Fibroblast of upper back skin (primary cell): Measurements from ENCODE around the gene ECE2.
A peak's percentile ranks its signal among the peaks of the same experiment; 100 is the strongest.

Experiments used
- DNase-seq: peaks from one replicate; pipeline ENCODE4 v3.0.0-alpha.2; 2013

Gene ECE2

GRCh38 chr3:184275961-184276910, at the start of gene ECE2:
TSS of gene ECE2 (plus strand) at chr3:184276022. CDS start at chr3:184276154, 132 bp downstream.
- no peak for DNase-seq

DNA sequence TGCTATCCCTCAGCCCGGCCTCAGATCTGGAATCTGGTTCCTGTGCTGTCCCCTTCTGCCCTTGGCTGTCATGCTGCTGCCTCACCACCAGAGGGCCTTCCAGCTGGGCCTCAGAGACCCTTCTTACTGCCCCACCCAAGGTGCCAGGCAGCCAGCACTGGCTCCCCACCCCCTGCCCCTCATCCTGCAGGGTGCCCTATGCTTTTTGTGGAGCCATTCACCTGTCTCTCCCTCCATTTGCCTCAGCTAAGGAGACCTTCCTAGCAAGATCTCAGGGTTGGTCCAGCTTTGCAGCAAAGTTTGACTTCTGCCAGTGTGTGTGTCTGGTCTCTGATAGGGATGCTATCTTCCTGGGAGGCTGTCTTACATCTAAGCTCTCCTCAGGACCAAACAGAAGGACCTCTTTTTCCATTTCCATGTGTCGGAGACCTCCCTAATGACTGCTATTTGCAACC, 48.3 kb upstream of the ECE2 start:
- DNase-seq, result peak; percentile 18

- DNase-seq, result no peak
These were observed 47.3 kb upstream of the ECE2 start for GRCh38 chr3:184228376-184229137.

GRCh38 chr3:184229394-184230080, 46.3 kb upstream of the ECE2 start, which contains the start of gene VWA5B2:
TSS of gene VWA5B2 (plus strand) at chr3:184229585. CDS start at chr3:184230529, 944 bp downstream.
- DNase-seq, result peak; percentile 22

DNA sequence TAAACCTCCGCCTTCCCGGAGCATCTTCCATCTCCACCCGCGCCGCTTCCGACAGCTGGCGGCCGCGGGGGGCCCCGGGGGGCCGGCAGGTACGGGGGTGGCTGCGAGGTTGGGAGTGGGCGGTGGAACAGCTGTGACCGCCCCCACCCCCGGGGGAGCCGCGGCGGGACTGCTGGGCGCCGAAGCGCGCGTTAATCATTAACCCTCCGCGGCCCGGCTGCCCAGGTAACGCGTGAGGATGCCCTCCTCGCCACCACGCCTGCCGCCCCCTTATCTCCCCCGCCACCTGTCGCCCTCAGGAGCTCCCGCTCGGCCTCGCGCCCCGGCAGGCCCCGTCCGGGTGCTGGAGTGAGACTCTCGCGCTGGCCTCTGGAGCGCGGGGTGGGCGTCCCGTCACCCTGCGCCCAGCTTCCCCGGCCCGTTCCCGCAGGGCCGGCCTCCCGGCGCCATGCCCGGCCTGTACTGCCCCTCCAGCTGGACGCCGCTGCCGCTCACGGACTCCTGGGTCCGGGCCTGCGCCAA, 45.7 kb upstream of the ECE2 start:
- no peak for DNase-seq

- DNase-seq, result no peak
These were observed 45.0 kb upstream of the ECE2 start for GRCh38 chr3:184230603-184231528.

DNA sequence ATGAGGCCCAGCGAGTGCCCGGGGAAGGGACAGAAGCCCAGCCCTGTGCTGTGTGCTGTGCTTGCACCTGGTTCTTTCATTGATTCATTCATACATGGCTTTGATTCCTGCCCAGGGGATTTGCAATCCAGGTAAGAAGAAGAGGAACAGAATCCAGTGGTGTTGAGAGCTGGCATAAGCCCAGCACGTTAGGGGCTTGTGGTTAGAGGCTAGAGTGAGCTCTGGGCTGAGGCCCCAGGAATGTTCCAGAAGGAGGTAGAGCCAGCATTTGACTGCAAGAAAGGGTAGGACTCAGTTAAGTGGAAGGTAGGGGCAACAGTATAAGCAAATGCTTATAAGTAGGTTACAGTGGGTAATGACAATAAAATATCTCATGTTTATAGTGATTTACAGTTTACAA, 44.2 kb upstream of the ECE2 start:
- DNase-seq, result no peak

- DNase-seq, result no peak
These were observed 42.5 kb upstream of the ECE2 start for GRCh38 chr3:184233127-184233843.

- peak; percentile 65 for DNase-seq
These were observed 41.6 kb upstream of the ECE2 start for GRCh38 chr3:184234224-184234623.

GRCh38 chr3:184234671-184235380, 41.0 kb upstream of the ECE2 start:
- no peak for DNase-seq

GRCh38 chr3:184235381-184236032, 40.3 kb upstream of the ECE2 start:
- no peak for DNase-seq

- DNase-seq, result no peak
These were observed 39.8 kb upstream of the ECE2 start for GRCh38 chr3:184236033-184236410.

- no peak for DNase-seq
These were observed 39.2 kb upstream of the ECE2 start for GRCh38 chr3:184236636-184237035.

DNA sequence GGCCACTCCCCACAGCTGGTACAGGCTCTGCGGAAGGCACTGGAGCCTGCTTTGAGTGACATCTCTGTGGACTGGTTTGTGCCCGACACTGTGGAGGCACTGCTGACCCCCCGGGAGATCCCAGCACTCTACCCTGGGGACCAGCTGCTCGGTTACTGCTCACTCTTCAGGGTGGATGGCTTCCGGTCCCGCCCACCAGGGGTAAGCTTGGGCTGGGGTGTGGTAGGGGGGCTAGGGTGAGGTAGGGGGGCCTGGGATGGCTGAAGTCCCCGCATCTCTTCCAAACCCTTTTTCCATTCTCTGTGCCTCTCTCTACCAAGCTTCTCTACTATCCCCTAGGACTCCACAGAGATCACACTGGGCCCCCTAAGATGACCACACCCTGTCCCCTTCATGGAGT, 38.6 kb upstream of the ECE2 start:
- no peak for DNase-seq

- no peak for DNase-seq
These were observed 38.0 kb upstream of the ECE2 start for GRCh38 chr3:184237807-184238206.

GRCh38 chr3:184238246-184238818, 37.5 kb upstream of the ECE2 start:
- no peak for DNase-seq

GRCh38 chr3:184239221-184239620, 36.6 kb upstream of the ECE2 start:
- DNase-seq, result no peak

GRCh38 chr3:184239708-184240107, 36.1 kb upstream of the ECE2 start:
- DNase-seq, result no peak

GRCh38 chr3:184240384-184241140, 35.3 kb upstream of the ECE2 start:
- DNase-seq, result peak; percentile 39
